Stimulated activated naive CD4-positive, alpha-beta T cell treated with Interleukin-2 at 50 U/mL for 16 hours (primary cell): ENCODE results near the gene ALKBH4.
A peak's percentile ranks its signal among the peaks of the same experiment; 100 is the strongest.
"Not testable (repeated sequence)": the region's sequence is repeated elsewhere in the genome, so short reads cannot be mapped to it uniquely, and the experiment has no call there.

ENCODE experiments used
- DNase-seq: peaks from one replicate; lab custom pipeline; 2025; lab: John Stamatoyannopoulos, UW

The ALKBH4 gene

GRCh38 chr7:102454932-102455331, 9.7 kb downstream of the ALKBH4 start:
- not testable (repeated sequence) for DNase-seq

- no peak for DNase-seq
Observed at GRCh38 chr7:102454468-102454867, 10.2 kb downstream of the ALKBH4 start.

GRCh38 chr7:102453319-102453718, 11.3 kb downstream of the ALKBH4 start:
- DNase-seq: no peak

GRCh38 chr7:102452451-102452850, 12.2 kb downstream of the ALKBH4 start:
- DNase-seq: no peak

GRCh38 chr7:102451371-102452054, 13.2 kb downstream of the ALKBH4 start:
- no peak for DNase-seq

GRCh38 chr7:102450242-102450641, 14.4 kb downstream of the ALKBH4 start:
- DNase-seq: peak; percentile 48

- no peak for DNase-seq
Observed at GRCh38 chr7:102449136-102449535, 15.5 kb downstream of the ALKBH4 start.

GRCh38 chr7:102447311-102447710, 17.4 kb downstream of the ALKBH4 start:
- DNase-seq: no peak

GRCh38 chr7:102446387-102447156, 18.1 kb downstream of the ALKBH4 start:
- no peak for DNase-seq

- no peak for DNase-seq
Observed at GRCh38 chr7:102445674-102446071, 19.0 kb downstream of the ALKBH4 start.

- no peak for DNase-seq
Observed at GRCh38 chr7:102444961-102445673, 19.5 kb downstream of the ALKBH4 start.

GRCh38 chr7:102439963-102440795, 24.5 kb downstream of the ALKBH4 start:
- no peak for DNase-seq

GRCh38 chr7:102436118-102436517, 28.5 kb downstream of the ALKBH4 start:
- no peak for DNase-seq

GRCh38 chr7:102434039-102434486, 30.6 kb downstream of the ALKBH4 start:
- DNase-seq: no peak

GRCh38 chr7:102433219-102434038, 31.2 kb downstream of the ALKBH4 start, which contains the start of gene ORAI2:
Gene ORAI2, plus strand, starts transcription at chr7:102433575. Its CDS starts 5,382 bp downstream, at chr7:102438957.
- DNase-seq: peak; percentile 80

GRCh38 chr7:102432442-102433218, 32.0 kb downstream of the ALKBH4 start:
- DNase-seq: no peak

GRCh38 chr7:102431617-102432298, 32.9 kb downstream of the ALKBH4 start:
- peak; percentile 46 for DNase-seq

GRCh38 chr7:102429141-102429899, 35.3 kb downstream of the ALKBH4 start:
- no peak for DNase-seq

GRCh38 chr7:102427019-102427405, 37.7 kb downstream of the ALKBH4 start:
- DNase-seq: no peak
